ENCODE results near the gene MSI2.

DNA sequence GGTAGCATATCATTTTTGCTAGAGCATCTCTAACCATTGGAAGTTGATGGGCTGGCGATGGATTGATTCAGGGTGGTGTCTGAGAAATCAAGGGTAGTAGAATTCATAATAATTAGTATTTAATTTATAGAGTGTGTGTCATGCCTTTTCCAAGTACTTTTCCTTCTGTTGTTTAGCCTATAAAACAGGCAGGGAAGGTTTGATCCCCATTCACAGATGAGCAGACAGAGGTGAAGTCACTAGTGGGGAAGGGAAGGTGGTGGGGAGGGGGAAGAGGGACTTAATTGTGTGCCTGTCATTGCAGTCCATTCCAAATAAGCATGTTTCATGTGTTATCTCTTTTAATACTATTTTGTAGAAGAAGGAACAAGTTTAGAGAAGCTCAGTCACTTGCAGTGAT is 131.3 kb downstream of the MSI2 start:
- TF ChIP-seq POLR2AphosphoS5 (IDR thresholded peaks at IDR 0.05) (no peak), POLR2A (IDR thresholded peaks at IDR 0.05) (no peak)
- TF ChIP-seq, protein P1, sequence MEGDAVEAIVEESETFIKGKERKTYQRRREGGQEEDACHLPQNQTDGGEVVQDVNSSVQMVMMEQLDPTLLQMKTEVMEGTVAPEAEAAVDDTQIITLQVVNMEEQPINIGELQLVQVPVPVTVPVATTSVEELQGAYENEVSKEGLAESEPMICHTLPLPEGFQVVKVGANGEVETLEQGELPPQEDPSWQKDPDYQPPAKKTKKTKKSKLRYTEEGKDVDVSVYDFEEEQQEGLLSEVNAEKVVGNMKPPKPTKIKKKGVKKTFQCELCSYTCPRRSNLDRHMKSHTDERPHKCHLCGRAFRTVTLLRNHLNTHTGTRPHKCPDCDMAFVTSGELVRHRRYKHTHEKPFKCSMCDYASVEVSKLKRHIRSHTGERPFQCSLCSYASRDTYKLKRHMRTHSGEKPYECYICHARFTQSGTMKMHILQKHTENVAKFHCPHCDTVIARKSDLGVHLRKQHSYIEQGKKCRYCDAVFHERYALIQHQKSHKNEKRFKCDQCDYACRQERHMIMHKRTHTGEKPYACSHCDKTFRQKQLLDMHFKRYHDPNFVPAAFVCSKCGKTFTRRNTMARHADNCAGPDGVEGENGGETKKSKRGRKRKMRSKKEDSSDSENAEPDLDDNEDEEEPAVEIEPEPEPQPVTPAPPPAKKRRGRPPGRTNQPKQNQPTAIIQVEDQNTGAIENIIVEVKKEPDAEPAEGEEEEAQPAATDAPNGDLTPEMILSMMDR (IDR thresholded peaks at IDR 0.05), result no peak
